ENCODE data around the gene PRSS36.

PRSS36 gene

DNA sequence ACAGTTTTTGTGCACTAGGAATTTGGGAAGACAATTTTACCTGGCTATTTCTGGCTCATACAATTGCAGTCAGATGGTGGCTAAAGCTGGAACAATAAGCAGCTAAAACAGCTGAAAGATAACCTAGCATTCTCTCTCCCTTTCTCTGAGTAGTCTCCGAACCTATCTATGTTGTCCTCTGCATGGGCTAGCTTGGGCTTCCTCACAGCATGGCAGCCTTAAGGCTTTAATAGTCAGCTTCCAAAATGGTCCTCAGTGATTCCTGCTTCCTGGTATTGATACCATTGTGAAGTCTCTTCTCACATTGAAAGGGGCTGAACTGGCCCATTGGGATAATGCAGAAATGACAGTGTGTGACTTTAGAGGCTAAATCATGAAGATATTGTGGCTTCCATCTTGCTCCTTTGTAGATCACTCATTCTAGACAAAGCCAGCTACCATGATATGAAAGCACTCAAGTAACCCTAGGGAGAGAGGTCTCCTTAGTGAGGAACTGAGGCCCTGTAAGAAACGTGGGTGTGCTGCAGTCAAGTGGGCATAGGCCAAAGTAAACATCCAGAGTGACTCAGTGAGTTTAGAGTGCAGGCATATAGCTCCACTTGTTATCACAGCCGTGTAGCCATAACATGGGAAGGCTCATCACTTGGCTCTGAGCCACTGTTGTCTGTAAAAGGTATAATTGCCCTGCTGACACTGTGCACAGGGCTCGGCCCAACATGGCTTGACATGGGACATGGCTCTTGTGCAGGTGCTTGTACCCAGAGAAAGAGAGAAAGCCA, 49.8 kb downstream of the PRSS36 start:
- DNase-seq, result peak; percentile 78

DNA sequence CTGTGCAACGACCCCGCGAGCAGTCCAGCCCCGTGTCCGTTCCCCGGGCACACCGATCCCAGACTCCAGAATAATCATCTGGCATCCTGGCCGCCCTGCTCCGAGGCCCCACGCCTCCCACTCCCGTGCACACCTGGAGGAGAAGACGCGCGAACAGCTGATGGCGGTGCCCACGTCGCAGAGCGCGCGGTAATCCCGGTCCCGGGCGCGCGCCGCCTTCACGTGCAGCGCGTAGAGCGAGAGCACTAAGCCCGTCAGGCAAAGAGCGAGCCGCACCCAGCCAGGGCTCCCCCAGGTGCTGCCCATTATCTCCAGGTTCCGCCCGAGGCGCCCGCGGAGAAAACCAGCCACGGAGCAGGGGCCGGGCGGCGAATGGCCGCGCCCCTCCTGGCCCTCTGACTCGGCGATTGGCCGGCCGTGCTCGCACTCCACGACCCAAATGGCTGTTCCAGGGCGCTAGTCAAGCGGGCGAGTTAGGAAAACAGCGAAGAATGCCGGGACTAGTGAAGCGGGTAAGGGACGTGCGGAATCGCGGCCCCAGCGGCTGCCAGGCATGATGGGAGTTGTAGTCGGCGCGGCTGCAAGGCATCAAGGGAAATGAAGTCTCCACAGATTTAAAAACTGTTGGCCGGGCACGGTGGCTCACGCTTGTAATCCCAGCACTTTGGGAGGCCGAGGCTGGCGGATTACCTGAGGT, 55.3 kb downstream of the PRSS36 start, which contains the start of gene VKORC1:
Gene VKORC1, minus strand, starts transcription at position 374 of the 697 bp plus-strand sequence. Its CDS starts 68 bp downstream, at position 306.
- peak; percentile 99 for DNase-seq

DNA sequence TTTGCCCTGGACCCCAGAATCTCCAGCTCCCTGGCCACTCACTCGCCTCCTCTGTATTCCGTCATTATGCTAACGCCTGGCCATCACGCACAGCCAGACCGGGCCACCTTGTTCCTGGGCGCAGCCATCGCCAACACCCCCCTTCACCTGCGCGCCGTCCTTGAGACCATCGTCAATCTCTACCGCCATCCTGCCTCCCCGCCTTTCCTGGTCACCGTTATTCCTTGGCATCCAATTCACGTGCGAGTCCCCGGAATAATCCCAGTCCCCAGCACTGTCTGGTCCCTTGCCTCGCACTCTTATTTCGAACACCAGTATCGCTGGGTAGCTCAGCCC, 55.8 kb downstream of the PRSS36 start:
- DNase-seq, result no peak

DNA sequence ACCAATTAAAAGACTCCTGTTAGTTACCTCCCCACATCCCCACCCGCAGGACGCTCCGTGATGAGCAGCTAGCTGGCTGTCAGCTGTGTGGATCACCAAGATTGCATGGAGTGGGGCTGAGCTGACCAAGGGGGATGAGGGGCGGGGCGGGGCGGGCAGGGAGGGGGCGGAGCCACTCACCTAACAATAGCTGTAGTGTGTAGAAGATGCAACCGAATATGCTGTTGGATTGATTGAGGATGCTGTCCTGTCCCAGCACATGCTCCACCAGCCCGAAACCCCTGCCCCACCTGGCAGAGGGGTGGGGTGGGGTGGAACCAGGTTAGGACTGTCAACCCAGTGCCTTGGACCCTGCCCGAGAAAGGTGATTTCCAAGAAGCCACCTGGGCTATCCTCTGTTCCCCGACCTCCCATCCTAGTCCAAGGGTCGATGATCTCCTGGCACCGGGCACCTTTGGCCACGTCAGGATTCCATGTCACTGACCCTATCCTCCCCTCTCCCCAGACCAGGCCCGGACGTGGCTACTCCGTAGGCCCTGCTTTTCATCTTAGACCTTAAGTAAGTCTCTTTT, 56.6 kb downstream of the PRSS36 start:
- DNase-seq, result peak; percentile 45

DNA sequence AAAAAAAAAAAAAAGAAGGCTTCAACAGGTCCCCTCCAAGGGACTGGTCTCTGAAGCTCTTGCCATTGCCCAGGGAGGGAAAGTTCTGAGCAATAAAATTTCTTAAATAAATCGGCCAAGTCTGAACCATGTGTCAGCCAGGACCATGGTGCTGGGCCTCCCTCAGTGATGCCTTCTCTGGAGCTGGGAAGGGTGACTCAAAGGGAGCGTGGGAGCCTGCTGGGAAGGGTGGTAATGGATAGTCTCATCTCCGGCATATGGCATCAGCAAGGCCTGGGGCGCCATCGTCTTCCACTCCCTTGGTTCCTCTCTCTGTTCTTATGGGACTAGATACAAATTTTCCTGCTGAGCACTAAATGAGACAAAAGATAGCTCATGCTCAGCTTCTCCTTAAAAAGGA, 57.5 kb downstream of the PRSS36 start:
- no peak for DNase-seq

DNA sequence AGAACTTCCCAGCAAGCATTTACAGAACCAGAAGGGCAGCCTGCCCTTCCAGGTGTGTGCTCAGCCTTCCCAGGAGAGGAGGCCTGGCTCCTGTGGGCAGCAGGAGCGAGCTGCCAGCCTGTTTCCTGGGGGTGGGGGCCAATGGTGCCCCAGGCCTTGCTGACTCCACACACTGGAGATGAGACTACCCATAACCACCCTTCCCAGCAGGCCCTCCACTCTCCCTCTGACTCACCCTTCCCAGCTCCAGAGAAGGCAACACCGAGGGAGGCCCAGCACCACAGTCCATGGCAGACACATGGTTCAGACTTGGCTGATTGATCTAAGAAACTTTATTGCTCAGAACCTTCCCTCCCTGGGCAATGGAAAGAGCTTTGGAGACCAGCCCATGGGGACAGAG, 59.3 kb downstream of the PRSS36 start:
- DNase-seq, result peak; percentile 50

DNA sequence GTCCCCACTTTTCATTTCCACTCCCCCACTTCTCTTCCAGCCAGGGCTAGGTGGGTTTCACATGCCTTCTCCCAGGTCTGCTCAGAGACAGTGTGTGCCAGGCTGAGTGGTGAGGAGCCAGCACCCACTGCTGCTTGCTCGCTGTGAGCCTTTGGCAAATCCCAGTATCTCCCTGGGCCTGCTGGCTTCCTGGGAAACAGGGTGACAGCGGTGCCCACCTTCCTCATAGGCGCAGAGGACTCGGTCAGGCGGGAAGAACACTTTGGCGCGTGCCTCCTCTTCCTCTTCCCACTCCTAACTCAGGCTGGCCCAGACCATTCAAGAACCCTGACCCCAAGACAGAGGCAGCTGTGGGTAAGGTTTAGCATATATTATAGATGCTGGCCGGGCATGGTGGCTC, 60.7 kb downstream of the PRSS36 start:
- no peak for DNase-seq

Data from fibroblast of skin of back (primary cell).